ENCODE measurements around the gene RGS11. TPM values are rescaled to one million over a fixed set of nuclear protein-coding genes. Genes with fewer than 3 reads are reported as not detected.
"Not testable (repeated sequence)": the region's sequence is repeated elsewhere in the genome, so short reads cannot be mapped to it uniquely, and the experiment has no call there.

The RGS11 gene
- polyA plus RNA-seq, 1 donor from 2014 or later = 3.5 TPM

- Histone ChIP-seq H3K9me2 (ENCODE audit: insufficient read depth, low read length) (no peaks in the 10 kb centered on the region), H3K4me3 (ENCODE audit: low read length) (no peak overlapping the region), H3K27ac (ENCODE audit: low read length) (no peak overlapping the region), H4K20me1 (ENCODE audit: insufficient read depth) (no peaks in the 10 kb centered on the region), H3K79me2 (replicated peaks; ENCODE audit: insufficient read depth, low read length) (no peaks in the 10 kb centered on the region), H3K27me3 (ENCODE audit: insufficient read depth, low read depth, low read length) (no peaks in the 10 kb centered on the region), H3K4me2 (ENCODE audit: low read length) (no peak overlapping the region), H3K36me3 (ENCODE audit: insufficient read depth, low read length) (no peaks in the 10 kb centered on the region), H3K9me3 (ENCODE audit: low read length) (no peaks in the 10 kb centered on the region), H3F3A (ENCODE audit: insufficient read depth, low read length, poor library complexity, severe bottlenecking) (no peaks in the 10 kb centered on the region), H3K9ac (ENCODE audit: low read length) (no peak overlapping the region), H2AFZ (ENCODE audit: low read depth, low read length) (no peak overlapping the region)
- TF ChIP-seq EZH2 (IDR thresholded peaks at IDR 0.05; ENCODE audit: borderline replicate concordance, insufficient read depth, low read length, poor library complexity, severe bottlenecking) = no peak
- no peak for TF ChIP-seq TAF1 (IDR thresholded peaks at IDR 0.05; ENCODE audit: low read depth)
These were observed 15.4 kb downstream of the RGS11 start for GRCh38 chr16:260326-260725.

GRCh38 chr16:259814-260253, 15.9 kb downstream of the RGS11 start:
- Histone ChIP-seq H2AFZ (ENCODE audit: low read depth, low read length) (no peak overlapping the region), H3K9me2 (ENCODE audit: insufficient read depth, low read length) (no peaks in the 10 kb centered on the region), H3F3A (ENCODE audit: insufficient read depth, low read length, poor library complexity, severe bottlenecking) (no peaks in the 10 kb centered on the region), H3K9ac (ENCODE audit: low read length) (no peak overlapping the region), H3K9me3 (ENCODE audit: low read length) (no peaks in the 10 kb centered on the region), H3K27me3 (ENCODE audit: insufficient read depth, low read depth, low read length) (no peaks in the 10 kb centered on the region), H3K4me2 (ENCODE audit: low read length) (no peak overlapping the region), H3K4me3 (ENCODE audit: low read length) (no peak overlapping the region), H3K36me3 (ENCODE audit: insufficient read depth, low read length) (no peaks in the 10 kb centered on the region), H3K79me2 (replicated peaks; ENCODE audit: insufficient read depth, low read length) (no peaks in the 10 kb centered on the region), H3K27ac (ENCODE audit: low read length) (no peak overlapping the region), H4K20me1 (ENCODE audit: insufficient read depth) (no peaks in the 10 kb centered on the region)
- TF ChIP-seq, protein P1, sequence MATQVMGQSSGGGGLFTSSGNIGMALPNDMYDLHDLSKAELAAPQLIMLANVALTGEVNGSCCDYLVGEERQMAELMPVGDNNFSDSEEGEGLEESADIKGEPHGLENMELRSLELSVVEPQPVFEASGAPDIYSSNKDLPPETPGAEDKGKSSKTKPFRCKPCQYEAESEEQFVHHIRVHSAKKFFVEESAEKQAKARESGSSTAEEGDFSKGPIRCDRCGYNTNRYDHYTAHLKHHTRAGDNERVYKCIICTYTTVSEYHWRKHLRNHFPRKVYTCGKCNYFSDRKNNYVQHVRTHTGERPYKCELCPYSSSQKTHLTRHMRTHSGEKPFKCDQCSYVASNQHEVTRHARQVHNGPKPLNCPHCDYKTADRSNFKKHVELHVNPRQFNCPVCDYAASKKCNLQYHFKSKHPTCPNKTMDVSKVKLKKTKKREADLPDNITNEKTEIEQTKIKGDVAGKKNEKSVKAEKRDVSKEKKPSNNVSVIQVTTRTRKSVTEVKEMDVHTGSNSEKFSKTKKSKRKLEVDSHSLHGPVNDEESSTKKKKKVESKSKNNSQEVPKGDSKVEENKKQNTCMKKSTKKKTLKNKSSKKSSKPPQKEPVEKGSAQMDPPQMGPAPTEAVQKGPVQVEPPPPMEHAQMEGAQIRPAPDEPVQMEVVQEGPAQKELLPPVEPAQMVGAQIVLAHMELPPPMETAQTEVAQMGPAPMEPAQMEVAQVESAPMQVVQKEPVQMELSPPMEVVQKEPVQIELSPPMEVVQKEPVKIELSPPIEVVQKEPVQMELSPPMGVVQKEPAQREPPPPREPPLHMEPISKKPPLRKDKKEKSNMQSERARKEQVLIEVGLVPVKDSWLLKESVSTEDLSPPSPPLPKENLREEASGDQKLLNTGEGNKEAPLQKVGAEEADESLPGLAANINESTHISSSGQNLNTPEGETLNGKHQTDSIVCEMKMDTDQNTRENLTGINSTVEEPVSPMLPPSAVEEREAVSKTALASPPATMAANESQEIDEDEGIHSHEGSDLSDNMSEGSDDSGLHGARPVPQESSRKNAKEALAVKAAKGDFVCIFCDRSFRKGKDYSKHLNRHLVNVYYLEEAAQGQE (IDR thresholded peaks at IDR 0.05; ENCODE audit: borderline replicate concordance) = no peak

- Histone ChIP-seq H3K9me2 (ENCODE audit: insufficient read depth, low read length) (no peaks in the 10 kb centered on the region), H3K9ac (ENCODE audit: low read length) (no peak overlapping the region), H2AFZ (ENCODE audit: low read depth, low read length) (no peak overlapping the region), H3F3A (ENCODE audit: insufficient read depth, low read length, poor library complexity, severe bottlenecking) (no peaks in the 10 kb centered on the region), H3K27me3 (ENCODE audit: insufficient read depth, low read depth, low read length) (no peaks in the 10 kb centered on the region), H3K36me3 (ENCODE audit: insufficient read depth, low read length) (no peaks in the 10 kb centered on the region), H3K27ac (ENCODE audit: low read length) (no peak overlapping the region), H3K4me2 (ENCODE audit: low read length) (no peak overlapping the region), H3K4me3 (ENCODE audit: low read length) (no peak overlapping the region), H4K20me1 (ENCODE audit: insufficient read depth) (no peaks in the 10 kb centered on the region), H3K79me2 (replicated peaks; ENCODE audit: insufficient read depth, low read length) (no peaks in the 10 kb centered on the region), H3K9me3 (ENCODE audit: low read length) (no peaks in the 10 kb centered on the region)
- TF ChIP-seq POLR2AphosphoS5 (IDR thresholded peaks at IDR 0.05) = no peak
- TF ChIP-seq, protein P1 (IDR thresholded peaks at IDR 0.05; ENCODE audit: borderline replicate concordance) = no peak
- no peak for TF ChIP-seq CTCF (IDR thresholded peaks at IDR 0.05; ENCODE audit: poor library complexity, severe bottlenecking)
- TF ChIP-seq TAF1 (IDR thresholded peaks at IDR 0.05; ENCODE audit: low read depth) = no peak
- TF ChIP-seq EZH2 (IDR thresholded peaks at IDR 0.05; ENCODE audit: borderline replicate concordance, insufficient read depth, low read length, poor library complexity, severe bottlenecking) = no peak
- no peak for TF ChIP-seq RAD21 (conservative IDR thresholded peaks at IDR 0.05)
- no peak for TF ChIP-seq MXI1 (conservative IDR thresholded peaks at IDR 0.05; ENCODE audit: poor library complexity, severe bottlenecking)
- TF ChIP-seq EP300 (conservative IDR thresholded peaks at IDR 0.05; ENCODE audit: poor library complexity, severe bottlenecking) = no peak
- TF ChIP-seq SMC3 (conservative IDR thresholded peaks at IDR 0.05; ENCODE audit: poor library complexity) = no peak
These were observed 16.5 kb downstream of the RGS11 start for GRCh38 chr16:259226-259625.

GRCh38 chr16:258091-258490, 17.7 kb downstream of the RGS11 start:
- H4K20me1 ChIP-seq (ENCODE audit: insufficient read depth); H3K79me2 ChIP-seq (replicated peaks; ENCODE audit: insufficient read depth, low read length); H3K4me3 ChIP-seq (ENCODE audit: low read length); H3K4me2 ChIP-seq (ENCODE audit: low read length); H3F3A ChIP-seq (ENCODE audit: insufficient read depth, low read length, poor library complexity, severe bottlenecking); H3K36me3 ChIP-seq (ENCODE audit: insufficient read depth, low read length); H3K27ac ChIP-seq (ENCODE audit: low read length); H2AFZ ChIP-seq (ENCODE audit: low read depth, low read length); H3K9ac ChIP-seq (ENCODE audit: low read length); H3K9me2 ChIP-seq (ENCODE audit: insufficient read depth, low read length); H3K27me3 ChIP-seq (ENCODE audit: insufficient read depth, low read depth, low read length); H3K9me3 ChIP-seq (ENCODE audit: low read length): not testable (repeated sequence)

Measured in neural cell (in vitro differentiated cells).